Measurements from ENCODE around the gene ENDOV.
"Not testable (repeated sequence)": the region's sequence is repeated elsewhere in the genome, so short reads cannot be mapped to it uniquely, and the experiment has no call there.

ENDOV gene

DNA sequence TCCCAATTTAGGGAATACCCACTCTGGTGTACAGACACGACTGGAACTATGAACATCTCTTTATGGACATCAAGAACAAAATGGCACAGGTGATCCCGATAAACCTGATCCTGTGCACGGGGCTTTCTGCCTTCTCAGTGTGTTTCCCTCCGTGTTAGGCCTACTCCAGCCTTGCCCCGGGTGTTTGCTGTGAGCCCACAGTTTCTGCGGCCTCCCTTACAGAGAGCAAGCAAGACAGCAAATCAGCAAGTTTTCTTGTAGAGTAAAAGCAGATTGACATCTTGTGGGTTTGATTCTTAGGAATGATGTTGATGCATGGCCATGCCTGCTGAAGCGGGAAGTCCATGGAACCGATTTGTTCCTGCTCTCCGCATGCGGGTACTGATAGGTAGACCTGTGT is 26.4 kb upstream of the ENDOV start:
- DNase-seq (ENCODE audit: low read depth in 2 of 2) = no peak

DNA sequence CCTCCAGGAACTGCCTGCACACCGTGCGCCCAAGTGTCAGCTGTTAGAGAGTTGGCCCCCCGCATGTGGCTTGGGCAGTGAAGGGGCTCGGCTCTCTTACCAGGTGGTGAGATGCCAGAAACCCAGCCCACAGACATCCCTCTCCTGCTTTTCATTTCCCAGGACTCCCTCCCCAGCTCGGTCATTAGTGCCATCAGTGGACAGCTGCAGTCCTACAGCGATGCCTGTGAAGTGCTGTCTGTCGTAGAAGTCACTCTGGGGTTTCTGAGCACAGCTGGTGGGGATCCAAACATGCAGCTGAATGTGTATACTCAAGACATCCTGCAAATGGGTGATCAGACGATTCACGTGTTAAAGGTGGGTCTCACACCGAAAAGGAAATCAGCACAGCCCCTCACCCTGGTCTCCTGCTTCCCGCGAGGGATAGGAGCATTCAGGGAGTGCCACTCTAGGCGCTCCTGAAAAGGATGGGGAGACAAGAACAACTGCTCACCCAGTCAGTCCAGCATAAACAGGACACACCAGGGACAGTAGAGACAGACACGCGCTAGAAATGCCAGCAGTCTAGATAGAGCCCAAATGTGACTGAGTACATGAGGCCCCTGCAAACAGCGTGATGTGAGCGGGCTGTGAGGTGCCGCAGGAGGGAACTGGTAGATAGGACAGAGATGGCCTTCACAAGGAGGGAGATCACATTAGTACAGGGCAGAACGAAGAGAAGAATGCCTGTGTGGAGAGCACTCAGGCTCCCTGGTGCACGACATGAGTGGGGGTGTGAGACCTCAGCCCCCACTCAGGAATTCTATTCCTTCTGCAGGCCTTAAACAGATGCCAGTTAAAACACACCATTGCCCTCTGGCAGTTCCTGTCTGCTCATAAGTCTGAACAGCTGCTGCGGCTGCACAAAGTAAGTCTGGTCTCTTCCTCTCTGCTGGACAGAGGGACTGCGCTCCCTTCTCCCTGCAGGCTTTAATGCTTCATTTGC is 25.7 kb upstream of the ENDOV start:
- no peak for DNase-seq (ENCODE audit: low read depth in 2 of 2)

DNA sequence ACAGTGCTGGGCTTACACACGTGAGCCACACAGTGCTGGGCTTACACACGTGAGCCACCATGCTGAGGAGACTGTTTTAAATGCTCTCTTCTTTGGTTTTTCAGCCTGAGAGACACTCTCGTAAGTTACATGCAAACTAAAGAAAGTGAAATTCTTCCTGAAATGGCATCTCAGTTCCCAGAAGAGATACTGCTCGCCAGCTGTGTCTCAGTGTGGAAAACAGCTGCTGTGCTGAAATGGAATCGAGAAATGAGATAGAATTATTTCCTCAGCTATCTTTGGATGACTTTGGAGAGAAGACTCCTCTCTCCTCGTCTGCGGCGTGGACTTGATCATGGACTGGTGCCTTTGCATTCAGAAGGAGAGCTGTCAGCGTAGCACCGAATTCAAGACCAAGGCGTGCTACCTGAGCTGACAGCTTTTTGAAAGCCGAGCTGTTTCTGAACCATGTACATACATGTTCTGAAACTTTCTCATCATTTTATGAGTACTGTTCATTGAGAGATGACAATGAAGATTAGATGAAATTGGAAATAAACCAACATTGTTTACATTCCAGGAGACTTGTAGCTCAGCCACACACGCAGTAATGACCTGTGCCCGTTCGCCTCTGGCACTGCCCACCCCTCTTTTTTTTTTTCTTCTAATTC is 21.6 kb upstream of the ENDOV start:
- no peak for DNase-seq (ENCODE audit: low read depth in 2 of 2)

DNA sequence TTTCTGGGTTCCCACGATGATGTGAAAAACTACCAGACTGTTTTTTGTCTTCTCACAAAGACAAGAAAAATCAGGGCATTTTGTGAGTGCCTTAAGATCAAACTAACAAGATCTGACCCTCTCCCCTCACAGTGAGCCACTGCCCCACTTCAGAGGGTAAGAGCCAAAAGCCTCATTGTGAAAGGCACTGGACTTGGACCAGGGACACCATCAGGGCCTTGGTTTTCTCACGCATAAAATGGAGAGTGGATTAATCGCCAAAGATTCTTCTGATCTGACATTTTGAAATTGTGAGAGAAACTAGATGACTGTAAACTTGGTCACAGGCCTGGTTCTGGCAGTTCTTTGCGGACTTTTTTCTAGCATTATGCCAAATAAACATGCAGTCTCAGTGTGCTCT is 21.0 kb upstream of the ENDOV start:
- DNase-seq (ENCODE audit: low read depth in 2 of 2) = no peak

DNA sequence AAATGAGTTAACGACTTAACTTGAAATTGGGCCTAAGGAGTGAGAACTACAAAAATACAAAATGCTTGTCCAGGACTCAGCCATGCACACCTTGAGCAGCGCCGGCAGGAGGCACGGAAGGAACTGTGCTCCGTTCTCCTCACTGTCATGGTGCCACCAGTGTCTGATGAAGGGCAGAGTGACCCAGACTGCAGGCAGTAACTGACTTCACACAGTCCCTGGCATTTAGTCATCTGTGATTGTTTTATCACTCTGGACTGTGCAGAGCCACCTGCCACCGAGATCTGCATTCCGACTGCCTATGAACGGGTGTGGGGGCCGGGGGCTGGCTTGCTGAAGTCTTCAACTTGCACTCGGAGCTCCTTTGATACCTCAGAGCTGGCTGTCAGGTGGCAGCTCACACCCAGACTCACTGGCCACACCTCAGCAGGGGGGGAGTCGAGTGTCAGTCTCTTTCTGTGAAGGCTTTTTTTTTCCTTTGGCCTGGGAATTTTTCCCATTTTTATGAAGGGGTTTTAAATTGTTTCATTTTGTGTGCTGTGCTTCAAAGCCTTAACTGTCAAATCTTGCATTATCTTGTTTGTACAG is 20.2 kb upstream of the ENDOV start:
- no peak for DNase-seq (ENCODE audit: low read depth in 2 of 2)

DNA sequence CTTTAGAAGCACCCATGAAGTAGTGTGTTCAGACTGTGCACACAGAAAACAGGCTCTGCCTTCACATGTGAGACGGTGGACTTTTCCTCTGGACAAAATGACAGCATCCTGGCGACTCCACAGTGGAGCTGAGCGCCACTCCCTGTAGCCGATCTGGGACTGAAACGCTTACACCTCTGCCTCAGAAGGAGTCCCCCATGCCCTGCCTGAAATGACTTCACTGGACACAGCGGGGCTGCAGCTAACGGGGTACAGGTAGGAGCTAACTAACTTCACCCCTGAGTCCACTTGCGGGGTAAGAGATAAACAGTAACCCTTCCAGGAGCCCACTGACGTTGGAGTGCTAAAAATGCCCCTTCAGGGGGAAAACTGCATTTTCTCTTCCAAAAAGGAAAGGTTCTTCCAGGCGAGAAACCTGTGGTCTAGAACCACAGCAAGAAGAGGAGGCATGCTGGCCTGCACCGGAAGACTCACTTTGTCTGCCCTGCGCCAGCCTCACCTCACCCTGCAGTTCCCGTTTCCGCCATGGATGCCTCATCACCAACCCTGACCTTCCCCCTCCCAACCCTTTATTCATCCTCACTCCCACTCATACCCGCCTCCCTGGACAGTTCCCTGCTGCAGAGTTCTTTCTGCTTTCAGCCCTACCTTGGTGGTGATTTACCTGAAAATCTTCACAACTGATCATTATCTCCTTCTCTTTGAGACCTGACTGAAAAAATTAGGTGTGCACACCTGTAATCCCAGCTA is 19.4 kb upstream of the ENDOV start:
- DNase-seq (ENCODE audit: low read depth in 2 of 2) = no peak

DNA sequence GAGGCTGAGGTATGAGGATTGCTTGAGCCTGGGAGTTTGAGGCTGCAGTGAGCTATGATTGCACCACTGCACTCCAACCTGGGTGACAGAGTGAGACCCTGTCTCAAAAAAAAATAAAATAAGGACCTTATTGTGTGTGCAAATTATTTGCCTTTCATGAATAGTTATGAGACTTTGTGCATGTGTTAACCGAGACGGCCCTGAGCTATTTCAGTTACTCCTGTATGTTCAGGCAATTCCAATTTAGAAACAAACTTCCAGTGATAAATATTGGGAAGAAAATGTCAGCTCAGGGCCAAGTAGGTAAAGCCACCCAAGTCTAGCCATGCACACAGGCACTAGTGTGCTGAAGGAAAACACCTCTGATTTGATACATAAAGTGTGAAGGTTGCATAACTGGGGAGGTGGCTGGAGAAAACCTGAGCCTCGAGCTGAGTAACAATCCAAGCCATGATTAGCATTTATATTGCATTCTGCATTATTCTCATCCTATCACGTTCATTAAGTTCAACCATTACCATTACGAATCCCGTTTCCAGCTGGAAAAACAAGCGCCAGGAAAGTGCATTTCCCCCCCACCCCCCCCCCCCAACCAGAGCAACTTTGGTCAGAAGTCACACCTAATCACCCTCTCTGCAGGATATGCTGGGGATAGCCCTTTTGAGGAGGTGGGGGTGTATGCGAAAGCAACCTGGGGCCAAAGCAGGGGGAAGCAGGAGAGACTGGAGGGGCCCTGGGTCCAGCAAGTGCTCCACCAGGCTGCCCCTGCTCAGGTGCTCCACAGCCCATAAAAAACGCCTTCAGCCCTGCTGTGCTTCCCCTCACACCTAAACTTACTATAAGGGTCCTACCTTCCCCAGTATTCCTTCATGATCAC is 18.6 kb upstream of the ENDOV start:
- no peak for DNase-seq (ENCODE audit: low read depth in 2 of 2)

DNA sequence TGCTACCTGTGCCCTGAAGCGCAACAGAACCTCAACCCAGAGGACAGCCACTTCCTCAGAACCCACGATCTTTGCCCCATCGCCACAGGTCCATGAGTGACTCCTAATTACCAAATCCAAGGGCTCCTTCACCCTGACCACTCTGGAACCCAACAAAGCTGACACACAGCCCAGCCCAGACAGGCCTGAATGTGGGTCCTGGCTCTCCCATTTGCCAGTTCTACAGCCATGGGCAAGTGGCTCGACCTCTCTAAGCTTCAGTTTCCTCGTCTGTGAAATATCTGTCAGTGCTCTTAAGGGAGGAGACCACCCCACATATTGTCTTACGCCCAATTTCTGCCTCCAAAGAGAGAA is 18.0 kb upstream of the ENDOV start:
- DNase-seq (ENCODE audit: low read depth in 2 of 2) = no peak

DNA sequence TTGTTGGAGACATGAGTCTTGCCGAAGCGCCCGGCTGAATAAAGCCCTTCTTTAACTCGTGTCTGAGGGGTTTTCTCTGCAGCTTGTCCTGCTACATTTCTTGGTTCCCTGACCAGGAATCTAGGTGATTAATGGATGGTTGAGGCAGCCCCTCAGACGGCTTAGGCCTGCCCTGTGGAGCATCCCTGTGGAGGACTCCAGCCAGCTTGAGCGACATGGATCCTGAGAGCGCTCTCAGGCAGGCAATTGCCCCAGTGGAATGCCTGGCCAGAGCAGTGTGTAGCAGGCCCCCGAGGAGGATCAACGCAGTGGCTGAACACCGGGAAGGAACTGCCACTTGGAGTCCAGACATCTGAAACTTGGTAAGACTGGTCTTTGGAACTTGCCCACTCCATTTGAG is 17.3 kb upstream of the ENDOV start:
- DNase-seq (ENCODE audit: low read depth in 2 of 2) = no peak

DNA sequence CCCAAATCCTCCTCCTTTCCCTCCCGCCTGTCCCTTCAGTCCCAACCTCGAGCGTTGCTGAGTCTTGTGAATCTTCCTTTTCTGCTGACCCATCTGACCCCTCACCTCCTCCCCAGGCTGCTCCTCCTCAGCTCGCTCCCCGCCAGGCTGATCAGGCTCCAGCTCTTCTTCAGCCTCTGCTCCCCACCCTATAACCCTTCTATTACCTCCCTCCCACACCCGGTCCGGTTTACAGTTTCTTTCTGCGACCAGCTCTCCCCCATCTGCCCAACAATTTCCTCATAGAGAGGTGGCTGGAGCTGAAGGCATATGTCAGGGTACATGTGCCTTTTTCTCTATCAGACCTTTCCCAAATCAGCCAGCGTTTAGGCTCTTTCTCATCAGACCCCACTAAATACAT is 13.9 kb upstream of the ENDOV start:
- DNase-seq (ENCODE audit: low read depth in 2 of 2) = not testable (repeated sequence)

DNA sequence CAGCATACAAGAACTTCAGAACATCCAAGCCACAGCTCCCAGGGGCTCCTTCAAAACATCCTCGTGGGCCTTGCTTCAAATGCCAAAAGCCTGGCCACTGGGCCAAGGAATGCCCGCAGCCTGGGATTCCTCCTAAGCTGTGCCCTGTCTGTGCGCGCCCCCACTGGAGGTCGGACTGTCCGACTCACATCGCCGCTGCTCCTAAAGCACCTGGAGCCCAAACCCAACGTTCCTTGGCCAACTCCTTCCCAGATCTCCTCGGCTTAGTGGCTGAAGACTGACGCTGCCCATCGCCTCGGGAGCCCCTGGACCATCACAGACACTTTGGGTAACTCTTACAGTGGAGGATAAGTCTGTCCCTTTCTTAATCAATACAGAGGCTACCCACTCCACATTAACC is 12.9 kb upstream of the ENDOV start:
- DNase-seq (ENCODE audit: low read depth in 2 of 2) = not testable (repeated sequence)

DNA sequence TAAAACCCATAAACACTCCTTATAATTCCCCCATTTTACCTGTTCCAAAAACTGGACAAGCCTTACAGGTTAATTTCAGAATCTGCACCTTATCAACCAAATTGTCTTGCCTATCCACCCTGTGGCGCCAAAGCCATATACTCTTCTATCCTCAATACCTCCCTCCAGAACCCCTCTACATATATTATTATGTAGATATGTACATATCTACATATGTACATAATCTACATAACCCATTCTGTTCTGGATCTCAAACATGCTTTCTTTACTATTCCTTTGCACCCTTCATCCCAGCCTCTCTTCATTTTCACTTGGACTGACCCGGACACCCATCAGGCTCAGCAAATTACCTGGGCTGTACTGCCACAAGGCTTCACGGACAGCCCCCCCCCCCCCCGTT is 12.0 kb upstream of the ENDOV start:
- no peak for DNase-seq (ENCODE audit: low read depth in 2 of 2)

DNA sequence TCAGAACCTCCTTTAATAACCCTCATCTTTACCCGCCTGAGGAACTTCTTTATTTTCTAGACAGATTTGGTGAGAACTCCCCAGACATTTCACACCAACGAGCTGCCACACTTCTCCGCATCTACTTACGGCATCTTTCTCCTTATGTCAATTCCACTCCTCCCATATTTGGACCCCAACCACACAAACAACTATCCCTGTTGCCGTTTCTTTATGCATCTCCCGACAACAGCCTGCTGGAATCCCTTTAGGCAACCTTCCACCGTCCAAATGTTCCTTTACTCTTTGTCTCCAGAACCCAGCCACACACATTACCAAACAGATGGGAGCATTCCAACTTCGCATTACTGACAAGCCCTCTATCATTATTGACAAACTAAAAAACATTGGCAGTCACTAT is 8.8 kb upstream of the ENDOV start:
- DNase-seq (ENCODE audit: low read depth in 2 of 2) = no peak

DNA sequence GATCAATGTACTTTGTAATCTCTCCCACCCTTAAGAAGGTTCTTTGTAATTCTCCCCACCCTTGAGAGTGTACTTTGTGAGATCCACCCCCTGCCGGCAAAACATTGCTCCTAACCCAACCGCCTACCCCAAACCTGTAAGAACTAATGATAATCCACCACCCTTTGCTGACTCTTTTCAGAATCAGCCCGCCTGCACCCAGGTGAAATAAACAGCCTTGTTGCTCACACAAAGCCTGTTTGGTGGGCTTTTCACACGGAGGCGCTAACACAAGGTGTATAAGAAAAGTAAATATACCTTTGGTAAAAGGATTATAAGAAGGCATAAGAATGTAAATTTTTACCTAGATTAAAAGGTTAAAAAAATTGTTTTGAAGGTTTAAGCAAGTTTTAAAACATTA is 7.0 kb upstream of the ENDOV start:
- not testable (repeated sequence) for DNase-seq (ENCODE audit: low read depth in 2 of 2)

DNA sequence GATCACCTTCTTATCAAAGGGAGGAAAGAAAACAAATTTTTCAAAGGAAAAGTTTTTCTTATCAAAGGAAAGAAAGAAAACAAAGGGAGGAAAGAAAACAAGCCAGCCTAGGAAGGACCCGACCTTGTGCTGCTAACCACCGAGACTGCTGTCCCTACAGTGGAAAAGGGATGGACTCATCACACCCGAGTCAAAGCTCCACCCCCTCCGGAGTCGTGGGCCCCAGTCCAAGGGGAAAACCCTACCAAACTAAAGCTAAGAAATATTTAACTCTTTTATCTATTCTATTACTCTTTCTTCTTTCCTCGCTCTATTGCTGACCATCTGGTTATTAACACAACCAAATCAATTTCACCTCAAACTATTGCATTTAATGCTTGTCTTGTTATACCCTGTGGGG is 6.1 kb upstream of the ENDOV start:
- no peak for DNase-seq (ENCODE audit: low read depth in 2 of 2)

DNA sequence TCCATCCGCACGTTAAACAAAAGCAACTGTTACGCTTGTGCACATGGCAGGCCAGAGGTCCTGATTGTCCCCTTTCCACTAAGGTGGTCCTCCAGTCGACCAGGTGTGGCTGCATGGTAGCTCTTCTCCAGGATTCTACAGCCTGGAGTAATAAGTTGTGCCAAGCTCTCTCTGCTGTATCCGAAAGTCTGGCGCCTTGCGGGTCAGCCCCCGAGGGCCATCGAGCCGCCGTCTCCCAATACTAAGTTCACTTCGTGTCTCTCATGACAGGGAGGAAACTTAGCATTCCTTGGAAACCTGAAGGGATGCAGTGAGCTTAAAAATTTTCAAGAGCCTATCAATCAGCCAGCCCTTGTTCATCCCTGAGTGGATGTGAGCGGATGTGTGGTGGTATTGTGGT is 5.3 kb upstream of the ENDOV start:
- DNase-seq (ENCODE audit: low read depth in 2 of 2) = no peak

DNA sequence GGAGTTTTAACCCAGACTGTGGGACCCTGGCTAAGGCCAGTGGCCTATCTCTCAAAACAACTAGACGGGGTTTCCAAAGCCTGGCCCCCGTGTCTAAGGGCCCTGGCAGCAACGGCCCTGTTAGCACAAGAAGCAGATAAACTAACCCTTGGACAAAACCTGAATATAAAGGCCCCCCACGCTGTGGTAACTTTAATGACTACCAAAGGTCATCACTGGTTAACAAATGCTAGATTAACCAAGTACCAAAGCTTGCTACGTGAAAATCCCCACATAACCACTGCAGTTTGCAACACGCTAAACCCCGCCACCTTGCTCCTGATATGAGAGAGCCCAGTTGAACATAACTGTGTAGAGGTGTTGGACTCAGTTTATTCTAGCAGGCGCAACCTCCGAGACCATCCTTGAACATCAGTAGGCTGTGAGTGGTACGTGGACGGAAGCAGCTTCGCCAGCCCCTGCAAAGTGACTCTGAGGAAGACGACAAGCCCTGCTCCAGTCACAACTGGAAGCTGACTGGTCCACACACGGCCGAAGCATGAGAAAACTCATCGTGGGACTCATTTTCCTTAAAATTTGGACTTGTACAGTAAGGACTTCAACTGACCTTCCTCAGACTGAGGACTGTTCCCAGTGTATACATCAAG is 4.4 kb upstream of the ENDOV start:
- not testable (repeated sequence) for DNase-seq (ENCODE audit: low read depth in 2 of 2)

DNA sequence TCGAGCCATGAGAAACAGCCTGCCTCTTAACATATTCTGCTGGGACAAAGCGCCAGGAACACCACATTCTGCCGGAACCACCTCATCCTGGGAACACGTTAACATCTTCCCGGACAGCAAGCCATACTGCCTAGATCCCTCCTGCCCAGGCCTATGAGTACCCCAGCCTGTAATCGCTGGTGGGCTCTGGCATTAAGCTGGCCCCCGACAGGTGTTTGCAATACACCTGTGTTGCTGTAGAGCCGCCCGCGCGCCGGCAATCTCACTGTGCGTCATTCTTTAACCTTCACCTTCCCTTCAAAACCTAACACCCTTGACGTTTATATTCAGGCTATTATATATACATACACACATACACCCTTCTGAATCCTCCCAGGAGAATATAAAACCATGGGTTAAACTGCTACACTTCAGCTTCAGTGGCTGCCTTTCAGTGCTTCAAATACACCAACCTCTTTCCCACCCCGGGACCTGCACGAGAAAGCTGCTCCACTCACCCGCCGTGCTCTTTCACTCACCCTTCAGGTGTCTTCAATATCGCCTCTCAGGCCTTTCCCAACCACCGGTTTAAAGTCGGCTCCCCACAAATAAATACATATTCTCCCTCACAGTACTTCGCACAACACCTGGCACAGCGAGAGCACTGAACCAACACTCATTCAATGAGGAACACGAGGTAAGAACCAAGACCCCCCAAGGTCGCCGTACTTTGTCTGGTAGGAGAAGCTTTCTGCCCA is 1.0 kb upstream of the ENDOV start:
- no peak for DNase-seq (ENCODE audit: low read depth in 2 of 2)

DNA sequence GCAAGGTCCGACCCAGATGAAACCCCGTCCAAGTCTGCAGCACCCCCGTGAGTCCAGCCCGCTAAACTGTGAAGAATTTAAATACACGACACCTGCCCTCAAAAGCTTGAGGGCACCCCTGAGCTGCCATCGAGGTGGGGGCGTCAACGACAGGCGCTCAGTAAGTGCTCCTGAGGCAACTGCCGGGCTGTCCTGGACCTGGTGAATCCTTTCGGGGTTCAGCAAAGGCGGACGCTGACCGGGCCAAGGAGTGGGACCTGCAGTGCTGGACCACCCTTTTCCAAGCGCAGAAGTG is 512 bp upstream of the ENDOV start:
- DNase-seq (ENCODE audit: low read depth in 2 of 2) = no peak

DNA sequence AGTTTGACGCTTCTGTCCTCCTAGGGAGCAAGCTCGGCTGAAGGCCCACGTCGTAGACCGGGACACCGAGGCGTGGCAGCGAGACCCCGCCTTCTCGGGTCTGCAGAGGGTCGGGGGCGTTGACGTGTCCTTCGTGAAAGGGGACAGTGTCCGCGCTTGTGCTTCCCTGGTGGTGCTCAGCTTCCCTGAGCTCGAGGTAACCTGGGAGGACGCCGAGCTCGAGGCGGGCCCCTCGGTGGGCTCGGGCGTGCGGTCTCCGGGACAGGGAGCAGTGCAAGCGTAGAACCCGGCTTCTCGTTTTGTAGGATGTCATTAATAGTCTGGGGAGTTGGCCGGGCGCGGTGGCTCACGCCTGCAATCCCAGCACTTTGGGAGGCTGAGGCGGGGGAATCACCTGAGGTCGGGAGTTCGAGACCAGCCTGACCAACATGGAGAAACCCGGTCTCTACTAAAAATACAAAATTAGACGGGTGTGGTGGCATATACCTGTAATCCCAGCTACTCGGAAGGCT is 715 bp downstream of the ENDOV start:
- DNase-seq (ENCODE audit: low read depth in 2 of 2) = no peak
